ENCODE data around the gene CCDC197.

Gene CCDC197

DNA sequence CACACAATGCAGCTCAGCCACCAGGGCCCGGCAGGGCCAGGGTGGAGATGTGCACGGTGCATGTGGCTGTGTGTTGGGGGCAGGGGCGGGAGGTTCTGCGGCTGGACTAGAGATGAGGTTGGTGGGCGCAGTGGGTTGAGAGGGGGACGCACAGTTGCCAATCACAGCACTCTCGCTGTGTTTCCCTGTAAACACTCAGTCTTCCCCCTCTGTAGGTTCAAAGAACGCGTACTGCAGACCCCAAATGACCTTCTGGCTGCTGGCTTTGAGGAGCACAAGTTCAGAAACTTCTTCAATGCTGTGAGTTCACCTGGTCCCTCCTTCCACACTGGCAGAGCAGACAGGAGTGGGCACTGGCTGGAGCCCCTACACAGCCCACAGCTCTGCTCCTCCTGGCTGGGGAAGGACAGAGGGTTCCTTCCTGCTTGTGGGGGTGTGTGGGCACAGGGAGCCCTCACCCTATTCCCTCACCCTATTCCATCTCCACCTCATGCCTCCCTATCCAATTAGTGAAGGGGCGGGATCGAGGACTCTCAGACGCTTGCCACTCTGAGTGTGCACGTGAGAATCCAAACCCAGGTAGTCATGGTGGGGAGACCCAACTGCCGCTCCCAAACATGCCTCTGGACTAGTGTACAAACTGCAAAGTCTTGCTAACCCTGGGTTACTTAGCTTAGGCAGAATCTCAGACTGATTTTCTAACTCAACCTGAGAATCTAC is 46.8 kb downstream of the CCDC197 start:
- H3K36me3 Mint-ChIP-seq: peaks cover 35% of the 10 kb centered on the region
- no peaks in the 10 kb centered on the region for H3K4me1 Mint-ChIP-seq
- H3K27ac Mint-ChIP-seq: no peak overlapping the region
- no peak overlapping the region for H3K4me3 Mint-ChIP-seq
- no peak for ATAC-seq
- H3K27me3 Mint-ChIP-seq: no peaks in the 10 kb centered on the region
- no peaks in the 10 kb centered on the region for H3K9me3 Mint-ChIP-seq

DNA sequence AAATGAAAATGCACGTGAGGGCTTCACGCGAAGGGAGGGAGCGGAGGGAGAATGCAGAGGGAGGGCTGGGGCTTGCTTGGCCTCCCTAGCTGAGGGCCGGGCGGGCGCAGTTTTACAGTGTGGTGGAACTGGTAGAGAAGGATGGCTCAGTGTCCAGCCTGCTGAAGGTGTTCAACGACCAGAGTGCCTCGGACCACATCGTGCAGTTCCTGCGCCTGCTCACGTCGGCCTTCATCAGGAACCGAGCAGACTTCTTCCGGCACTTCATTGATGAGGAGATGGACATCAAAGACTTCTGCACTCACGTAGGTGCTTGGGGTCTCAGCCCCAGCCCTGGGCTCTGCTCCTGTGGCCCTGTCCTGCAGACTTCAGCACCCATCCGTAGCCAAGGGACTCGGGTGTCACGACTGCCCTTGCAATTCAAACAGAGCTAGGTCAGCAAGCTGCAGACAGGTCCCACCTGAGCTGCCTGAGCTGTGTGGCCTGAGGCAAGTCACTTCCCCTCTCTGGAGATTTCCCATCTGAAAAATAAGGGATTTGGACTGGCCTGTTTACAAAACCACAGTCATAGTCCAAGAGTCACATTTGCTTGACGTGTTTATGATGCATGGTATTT is 47.5 kb downstream of the CCDC197 start:
- Mint-ChIP-seq H3K4me3 (no peak overlapping the region), H3K27me3 (no peaks in the 10 kb centered on the region), H3K9me3 (no peaks in the 10 kb centered on the region), H3K36me3 (peaks cover 35% of the 10 kb centered on the region), H3K27ac (no peak overlapping the region), H3K4me1 (no peaks in the 10 kb centered on the region)
- no peak for ATAC-seq

DNA sequence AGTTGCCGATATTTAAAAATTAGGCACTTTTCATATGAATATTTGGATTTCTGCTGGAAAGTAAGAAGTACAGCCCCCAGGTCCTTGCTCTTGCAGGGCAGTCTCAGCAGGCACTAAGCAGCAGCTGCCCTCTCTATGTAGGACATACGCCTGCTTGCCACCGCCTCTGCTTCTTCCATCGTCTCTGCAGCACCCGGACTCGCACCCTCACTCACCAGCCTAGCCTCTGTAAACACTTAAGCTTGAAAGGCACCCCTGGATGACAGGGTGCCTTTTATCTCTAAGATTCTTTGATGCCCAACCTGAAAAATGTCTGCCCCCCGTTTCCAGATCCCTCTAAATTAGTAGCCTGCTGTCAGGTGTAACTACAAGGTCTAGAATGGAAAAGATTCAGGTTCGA is 48.0 kb downstream of the CCDC197 start:
- Mint-ChIP-seq H3K27me3 (no peaks in the 10 kb centered on the region), H3K9me3 (no peaks in the 10 kb centered on the region), H3K27ac (no peak overlapping the region), H3K4me3 (no peak overlapping the region), H3K36me3 (peaks cover 40% of the 10 kb centered on the region), H3K4me1 (no peaks in the 10 kb centered on the region)
- no peak for ATAC-seq

DNA sequence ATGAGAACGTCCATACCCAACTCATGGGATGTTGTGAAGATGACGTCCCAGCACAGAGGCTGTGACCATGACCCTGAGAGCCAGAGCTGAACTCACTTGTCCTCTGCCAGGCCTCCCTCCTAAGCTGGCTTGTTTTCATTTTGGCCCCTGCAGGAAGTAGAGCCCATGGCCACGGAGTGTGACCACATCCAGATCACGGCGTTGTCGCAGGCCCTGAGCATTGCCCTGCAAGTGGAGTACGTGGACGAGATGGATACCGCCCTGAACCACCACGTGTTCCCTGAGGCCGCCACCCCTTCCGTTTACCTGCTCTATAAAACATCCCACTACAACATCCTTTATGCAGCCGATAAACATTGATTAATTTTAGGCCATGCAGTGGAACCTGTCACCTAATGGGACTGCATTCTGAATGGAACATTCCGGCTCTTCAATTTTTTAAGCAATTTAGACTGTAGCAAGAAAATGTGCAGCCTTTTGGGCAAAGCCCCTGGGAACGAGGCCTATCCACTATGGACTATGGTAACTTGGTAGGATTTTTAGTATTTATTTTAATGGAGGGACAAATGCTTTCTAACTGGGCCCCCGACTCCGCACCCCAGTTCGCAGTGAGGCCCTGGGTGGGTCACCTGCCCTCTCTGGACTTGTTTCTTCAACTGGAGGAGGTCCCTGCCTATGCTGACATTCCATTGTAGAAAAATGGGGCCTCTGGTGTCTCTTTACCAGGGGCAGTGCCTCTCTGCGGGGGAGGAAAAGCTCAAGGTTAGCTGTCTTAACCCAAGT is 48.7 kb downstream of the CCDC197 start:
- no peak for ATAC-seq
- H3K36me3 Mint-ChIP-seq: peaks cover 46% of the 10 kb centered on the region
- no peak overlapping the region for H3K27ac Mint-ChIP-seq
- no peaks in the 10 kb centered on the region for H3K9me3 Mint-ChIP-seq
- H3K4me1 Mint-ChIP-seq: no peaks in the 10 kb centered on the region
- no peak overlapping the region for H3K4me3 Mint-ChIP-seq
- H3K27me3 Mint-ChIP-seq: no peaks in the 10 kb centered on the region

DNA sequence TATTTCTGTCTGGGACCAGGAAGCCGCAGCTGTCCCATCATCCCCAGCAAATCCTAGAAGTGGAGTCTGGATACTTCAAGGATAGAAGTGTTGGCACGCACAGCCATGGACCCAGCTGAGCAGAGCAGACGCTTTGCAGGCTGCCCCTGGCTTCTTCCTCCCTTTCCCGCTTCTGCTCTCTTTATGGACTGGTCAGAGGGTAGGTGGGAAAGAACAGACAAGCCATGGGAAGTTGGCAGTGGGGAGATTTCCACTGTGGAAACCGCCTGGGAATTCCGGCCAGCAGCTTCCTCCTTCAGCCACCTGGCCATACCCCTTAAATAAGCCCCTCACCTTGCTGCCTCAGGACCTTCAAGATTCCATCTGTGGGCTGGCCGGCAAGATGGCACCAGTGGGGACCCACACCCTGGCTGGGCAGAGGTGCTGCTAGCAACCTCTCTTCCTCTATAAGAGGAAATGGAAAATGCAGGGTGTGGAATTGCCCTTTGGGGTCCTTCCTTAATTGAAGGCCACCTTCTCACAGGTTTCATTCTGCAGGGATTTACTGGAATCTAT is 49.7 kb downstream of the CCDC197 start:
- no peaks in the 10 kb centered on the region for H3K9me3 Mint-ChIP-seq
- H3K4me1 Mint-ChIP-seq: no peaks in the 10 kb centered on the region
- H3K27ac Mint-ChIP-seq: no peak overlapping the region
- H3K4me3 Mint-ChIP-seq: no peak overlapping the region
- no peaks in the 10 kb centered on the region for H3K27me3 Mint-ChIP-seq
- H3K36me3 Mint-ChIP-seq: peaks cover 56% of the 10 kb centered on the region
- no peak for ATAC-seq

DNA sequence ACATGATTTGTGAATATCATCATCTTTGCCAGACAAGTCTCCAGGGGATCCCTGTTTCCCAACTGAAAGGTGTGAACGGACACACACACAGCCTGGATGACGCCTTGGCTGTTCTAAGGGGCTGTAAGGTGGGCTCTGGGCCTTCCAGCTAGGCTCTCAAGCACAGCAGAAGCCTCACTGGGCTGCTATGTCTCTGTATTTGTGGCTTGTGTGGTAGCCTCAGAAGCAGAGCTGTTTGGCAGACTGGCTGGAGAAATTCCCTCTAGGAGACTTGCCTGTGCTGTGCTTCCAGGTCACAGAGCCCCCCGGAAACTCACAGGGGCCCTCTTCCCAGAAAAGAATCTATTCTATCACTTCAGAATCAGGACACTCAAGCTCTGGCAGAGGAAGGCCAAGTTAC is 50.5 kb downstream of the CCDC197 start:
- Mint-ChIP-seq H3K9me3 (no peaks in the 10 kb centered on the region), H3K27me3 (no peaks in the 10 kb centered on the region), H3K36me3 (peaks cover 64% of the 10 kb centered on the region), H3K4me1 (no peaks in the 10 kb centered on the region), H3K27ac (no peak overlapping the region), H3K4me3 (no peak overlapping the region)
- no peak for ATAC-seq

DNA sequence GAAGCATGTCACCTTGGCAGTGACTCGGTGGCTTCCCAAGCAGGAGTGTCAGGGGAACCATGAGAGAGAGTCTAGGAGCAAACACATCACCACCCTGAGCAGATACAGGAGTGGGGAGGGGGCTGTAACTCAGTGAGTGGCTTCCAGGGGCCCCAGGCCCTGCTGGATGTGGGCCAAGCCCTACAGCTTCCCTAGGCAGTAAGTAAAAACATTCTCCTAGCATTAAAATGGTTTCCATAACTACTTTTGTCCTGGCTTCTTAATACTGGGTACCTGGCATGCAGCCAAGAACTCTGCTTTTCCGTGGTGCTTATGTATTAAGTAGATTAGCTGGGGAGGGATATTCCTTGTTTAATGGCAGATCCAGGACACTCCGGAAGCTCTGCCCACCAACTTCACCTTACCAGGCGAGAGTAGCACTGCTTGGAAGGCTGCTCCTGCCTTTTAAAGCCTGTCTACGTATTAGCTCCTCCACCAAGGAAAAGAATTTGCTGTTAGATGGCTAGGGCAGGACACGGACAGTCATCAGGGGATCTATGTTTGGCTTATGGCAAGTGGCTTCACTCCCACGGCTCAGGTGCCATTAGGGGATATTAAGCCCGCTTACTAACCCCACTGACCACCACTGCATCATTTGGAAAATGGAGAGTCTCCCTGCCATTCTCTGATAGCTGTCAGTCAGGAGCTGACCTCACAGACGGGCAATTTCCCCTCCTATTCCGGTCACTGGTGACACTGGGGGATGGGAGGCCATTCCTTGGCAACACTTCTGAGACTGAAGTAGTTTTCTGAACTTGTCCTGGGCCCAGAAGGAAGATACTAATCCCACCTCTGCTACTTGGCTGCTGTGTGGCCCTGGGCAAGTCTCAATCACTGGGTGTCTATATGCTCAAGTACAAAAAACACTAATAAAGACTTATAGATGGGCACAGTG is 51.9 kb downstream of the CCDC197 start:
- Mint-ChIP-seq H3K9me3 (no peaks in the 10 kb centered on the region), H3K27ac (no peak overlapping the region), H3K36me3 (peaks cover 67% of the 10 kb centered on the region), H3K4me3 (no peak overlapping the region), H3K27me3 (no peaks in the 10 kb centered on the region), H3K4me1 (no peaks in the 10 kb centered on the region)
- ATAC-seq: no peak

DNA sequence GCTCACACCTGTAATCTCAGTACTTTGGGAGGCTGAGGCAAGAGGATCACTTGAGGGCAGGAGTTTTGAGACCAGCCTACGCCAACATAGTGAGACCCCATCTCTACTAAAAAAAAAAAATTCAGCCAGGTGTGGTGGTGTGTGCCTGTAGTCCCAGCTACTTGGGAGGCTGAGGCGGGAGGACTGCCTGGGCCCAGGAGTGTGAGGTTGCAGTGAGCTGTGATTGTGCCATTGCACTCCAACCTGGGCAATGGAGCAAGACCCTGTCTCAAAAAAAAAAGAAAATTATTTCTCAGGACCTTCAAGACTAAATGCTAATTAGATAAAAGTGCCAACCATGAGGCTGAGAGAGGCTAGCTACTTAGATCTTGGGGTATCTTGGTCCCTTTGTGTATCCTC is 52.5 kb downstream of the CCDC197 start:
- ATAC-seq: no peak
- no peaks in the 10 kb centered on the region for H3K4me1 Mint-ChIP-seq
- H3K27ac Mint-ChIP-seq: no peak overlapping the region
- no peak overlapping the region for H3K4me3 Mint-ChIP-seq
- no peaks in the 10 kb centered on the region for H3K9me3 Mint-ChIP-seq
- peaks cover 71% of the 10 kb centered on the region for H3K36me3 Mint-ChIP-seq
- H3K27me3 Mint-ChIP-seq: no peaks in the 10 kb centered on the region

DNA sequence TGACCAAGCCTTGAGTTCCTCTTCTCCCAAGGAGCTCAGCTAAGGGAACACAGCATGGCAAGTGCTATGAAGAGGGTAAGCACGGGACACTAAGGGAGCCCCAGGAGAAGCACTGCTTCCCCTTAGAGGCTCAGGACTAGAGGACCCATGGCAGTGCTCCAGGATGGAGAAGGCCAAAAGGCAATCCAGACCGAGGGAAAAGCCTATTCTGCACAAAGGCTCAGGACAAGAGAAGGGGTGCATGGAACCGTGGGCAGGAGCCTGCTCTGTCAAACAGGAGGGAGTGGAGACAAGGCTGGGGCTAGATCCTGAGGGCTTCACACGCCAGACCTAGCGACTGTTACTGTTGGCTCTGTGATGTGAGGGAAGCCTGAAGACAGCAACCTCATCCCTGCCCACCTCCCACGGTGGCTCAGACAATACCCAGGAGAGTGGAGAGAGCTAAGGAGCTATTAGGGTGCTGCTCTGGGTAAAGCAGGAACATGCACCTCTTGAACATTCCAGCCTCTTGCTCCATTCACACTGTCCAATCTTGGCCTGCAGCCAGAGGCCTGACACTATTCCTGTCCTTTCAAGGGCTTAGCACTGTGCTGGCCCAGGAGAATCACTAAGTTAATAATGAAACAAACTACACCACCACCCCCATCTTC is 53.3 kb downstream of the CCDC197 start:
- Mint-ChIP-seq H3K27me3 (no peaks in the 10 kb centered on the region), H3K27ac (peak overlapping the region; percentile 64), H3K36me3 (peaks cover 71% of the 10 kb centered on the region), H3K9me3 (no peaks in the 10 kb centered on the region), H3K4me3 (no peak overlapping the region), H3K4me1 (no peaks in the 10 kb centered on the region)
- no peak for ATAC-seq

DNA sequence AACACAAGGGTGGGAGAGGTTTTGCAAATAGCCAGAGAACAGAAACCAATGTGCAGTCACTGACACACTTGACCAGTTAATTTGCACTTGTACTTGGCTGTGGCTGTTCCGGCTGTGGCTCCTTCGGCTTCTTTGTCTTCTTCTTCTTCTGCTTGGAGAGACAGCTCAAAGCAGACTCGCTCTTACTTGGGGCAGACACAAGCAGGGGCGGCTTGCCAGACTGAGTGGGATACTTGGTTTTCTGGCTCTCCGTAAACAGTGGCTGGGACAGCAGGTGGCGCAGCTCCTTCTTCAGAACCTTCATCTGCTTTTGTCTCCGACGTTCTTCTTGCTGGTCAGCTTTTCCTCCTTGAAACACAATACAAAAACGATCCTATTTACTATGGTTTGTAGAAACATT is 54.0 kb downstream of the CCDC197 start:
- H3K4me3 Mint-ChIP-seq: no peak overlapping the region
- H3K27me3 Mint-ChIP-seq: no peaks in the 10 kb centered on the region
- peaks cover 72% of the 10 kb centered on the region for H3K36me3 Mint-ChIP-seq
- no peaks in the 10 kb centered on the region for H3K9me3 Mint-ChIP-seq
- H3K27ac Mint-ChIP-seq: peak overlapping the region; percentile 64
- no peaks in the 10 kb centered on the region for H3K4me1 Mint-ChIP-seq
- ATAC-seq: no peak

DNA sequence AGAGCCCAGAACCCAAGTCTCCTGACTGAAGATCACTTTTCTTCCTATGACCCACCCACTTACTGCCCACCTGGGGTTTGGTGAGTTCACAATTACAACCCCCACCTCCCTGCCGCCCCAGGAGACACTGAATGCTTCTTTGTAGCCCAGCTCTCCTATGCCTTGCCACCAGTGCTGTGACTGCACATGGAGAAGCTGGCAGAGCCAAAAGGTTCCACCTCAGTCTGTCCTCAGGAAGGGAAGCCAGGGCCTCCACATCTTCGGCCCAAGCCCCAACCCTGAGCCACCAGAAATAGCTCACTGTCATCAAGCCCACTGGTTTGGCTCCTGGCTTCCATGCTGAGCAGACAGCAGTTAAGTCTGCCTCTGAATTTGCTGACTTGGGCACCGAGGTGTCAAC is 54.7 kb downstream of the CCDC197 start:
- no peak for ATAC-seq
- H3K4me1 Mint-ChIP-seq: peaks cover 6% of the 10 kb centered on the region
- no peaks in the 10 kb centered on the region for H3K27me3 Mint-ChIP-seq
- H3K36me3 Mint-ChIP-seq: peaks cover 78% of the 10 kb centered on the region
- H3K4me3 Mint-ChIP-seq: no peak overlapping the region
- no peaks in the 10 kb centered on the region for H3K9me3 Mint-ChIP-seq
- H3K27ac Mint-ChIP-seq: no peak overlapping the region

DNA sequence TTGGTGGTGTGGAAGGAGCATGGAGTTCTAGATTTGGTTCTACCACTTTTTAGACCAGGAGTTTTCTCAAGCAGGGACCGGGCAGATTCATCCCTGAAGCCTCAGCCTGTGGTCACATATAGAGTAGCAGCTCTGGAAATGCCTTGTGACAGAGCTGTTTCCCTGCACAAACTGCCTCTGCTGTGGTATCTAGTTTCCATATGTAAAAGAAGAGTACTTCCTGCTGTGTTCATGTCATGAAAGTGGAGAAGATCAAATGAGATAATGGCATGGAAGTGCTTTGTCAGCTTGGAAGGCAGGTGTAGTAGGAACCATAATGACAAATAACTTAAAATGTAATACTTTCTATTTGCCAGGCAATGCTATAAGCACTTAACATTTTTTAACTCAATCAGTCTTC is 55.1 kb downstream of the CCDC197 start:
- Mint-ChIP-seq H3K36me3 (peaks cover 82% of the 10 kb centered on the region), H3K27ac (no peak overlapping the region), H3K9me3 (no peaks in the 10 kb centered on the region), H3K27me3 (no peaks in the 10 kb centered on the region), H3K4me3 (no peak overlapping the region), H3K4me1 (peaks cover 10% of the 10 kb centered on the region)
- ATAC-seq: no peak

DNA sequence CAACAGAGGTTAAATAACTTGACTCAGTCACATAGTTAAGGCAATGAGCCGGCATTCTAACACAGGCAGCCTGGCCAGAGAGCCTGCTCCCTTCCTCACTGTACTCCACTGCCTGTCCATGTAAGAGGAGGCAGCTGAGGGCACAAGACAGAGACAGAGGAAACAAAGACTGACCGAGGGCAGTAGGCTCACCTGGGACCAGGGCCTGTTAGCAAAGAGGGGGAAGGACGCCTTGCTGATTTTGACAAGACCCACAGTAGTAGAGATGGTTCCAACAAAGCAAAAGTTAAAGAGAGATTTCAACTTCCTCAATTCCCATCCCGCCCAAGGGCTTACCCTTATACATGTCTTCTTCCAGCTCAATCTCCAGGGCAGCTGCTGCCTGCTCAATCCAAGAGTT is 55.6 kb downstream of the CCDC197 start:
- no peaks in the 10 kb centered on the region for H3K27me3 Mint-ChIP-seq
- H3K4me1 Mint-ChIP-seq: peaks cover 12% of the 10 kb centered on the region
- H3K27ac Mint-ChIP-seq: no peak overlapping the region

DNA sequence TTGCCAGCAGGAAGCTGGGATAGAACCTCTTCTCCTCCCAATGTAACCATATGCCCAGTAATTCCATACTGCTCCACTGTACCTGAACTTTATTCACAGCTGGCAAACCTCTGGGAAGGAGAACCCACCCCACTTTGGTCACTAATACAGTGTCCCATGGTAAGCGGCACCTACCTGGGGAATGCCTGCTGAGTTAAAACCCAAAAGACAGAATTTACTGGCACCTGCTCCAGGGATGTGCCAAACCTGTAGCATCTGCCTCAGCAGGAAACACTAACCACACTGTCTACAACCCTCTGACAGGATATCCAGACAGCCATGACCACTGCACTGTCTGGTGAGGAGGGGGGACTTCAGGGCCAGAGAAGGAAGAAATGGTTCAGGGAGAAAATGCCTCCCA is 57.3 kb downstream of the CCDC197 start:
- no peak for ATAC-seq
- Mint-ChIP-seq H3K9me3 (no peaks in the 10 kb centered on the region), H3K36me3 (peaks cover 82% of the 10 kb centered on the region), H3K4me1 (peaks cover 20% of the 10 kb centered on the region), H3K27me3 (no peaks in the 10 kb centered on the region), H3K27ac (no peak overlapping the region), H3K4me3 (no peak overlapping the region)

More for the DNA sequence above, 55.6 kb downstream of the CCDC197 start:
- Mint-ChIP-seq H3K9me3 (no peaks in the 10 kb centered on the region), H3K36me3 (peaks cover 81% of the 10 kb centered on the region), H3K4me3 (no peak overlapping the region)
- ATAC-seq: no peak

Data from stimulated activated memory B cell treated with anti-CD40 and anti-IgM and Interleukin-4, amounts not matched to agents 10 μg/mL and 1 μg/mL and 100 μg/mL, for 72 hours (primary cell).